Measurements from ENCODE around the gene PHAF1.
A peak's percentile ranks its signal among the peaks of the same experiment; 100 is the strongest.
"Not testable (repeated sequence)": the region's sequence is repeated elsewhere in the genome, so short reads cannot be mapped to it uniquely, and the experiment has no call there.

Gene PHAF1

GRCh38 chr16:67104845-67105244 lies 4.9 kb upstream of the PHAF1 start:
- no peak for DNase-seq

- no peak for DNase-seq
Measured at GRCh38 chr16:67105246-67105645, 4.5 kb upstream of the PHAF1 start.

- peak in 1 of 56 donors; percentile 13 for DNase-seq
Measured at GRCh38 chr16:67105881-67106280, 3.9 kb upstream of the PHAF1 start.

GRCh38 chr16:67108489-67108888 lies 1.3 kb upstream of the PHAF1 start:
- DNase-seq: no peak

GRCh38 chr16:67108931-67109406 lies 772 bp upstream of the PHAF1 start:
- no peak for DNase-seq

GRCh38 chr16:67111951-67112444 lies 2.3 kb downstream of the PHAF1 start:
- no peak for DNase-seq

- DNase-seq: no peak
Measured at GRCh38 chr16:67112591-67113399, 3.1 kb downstream of the PHAF1 start.

- DNase-seq: no peak
Measured at GRCh38 chr16:67114793-67115192, 5.1 kb downstream of the PHAF1 start.

GRCh38 chr16:67115639-67116038 lies 5.9 kb downstream of the PHAF1 start:
- no peak for DNase-seq

GRCh38 chr16:67116388-67117311 lies 6.9 kb downstream of the PHAF1 start:
- peak in 7 of 56 donors; percentile 3 to 33 (median 15) for DNase-seq

- DNase-seq: no peak
Measured at GRCh38 chr16:67117716-67118115, 8.0 kb downstream of the PHAF1 start.

- no peak for DNase-seq
Measured at GRCh38 chr16:67120025-67120424, 10.3 kb downstream of the PHAF1 start.

GRCh38 chr16:67122799-67123198 lies 13.1 kb downstream of the PHAF1 start:
- DNase-seq: not testable (repeated sequence)

- no peak for DNase-seq
Measured at GRCh38 chr16:67128417-67128816, 18.7 kb downstream of the PHAF1 start.

- no peak for DNase-seq
Measured at GRCh38 chr16:67128887-67129286, 19.1 kb downstream of the PHAF1 start.

- DNase-seq: peak in 11 of 56 donors; percentile 19 to 49 (median 27)
Measured at GRCh38 chr16:67129422-67129821, 19.7 kb downstream of the PHAF1 start.

- DNase-seq: no peak
Measured at GRCh38 chr16:67137605-67138004, 27.9 kb downstream of the PHAF1 start.

GRCh38 chr16:67141391-67141790 lies 31.6 kb downstream of the PHAF1 start:
- DNase-seq: peak in 1 of 56 donors; percentile 13

- DNase-seq: no peak
Measured at GRCh38 chr16:67142342-67142741, 32.6 kb downstream of the PHAF1 start.

GRCh38 chr16:67144943-67145342 lies 35.2 kb downstream of the PHAF1 start:
- no peak for DNase-seq

- DNase-seq: no peak
Measured at GRCh38 chr16:67145746-67146145, 36.0 kb downstream of the PHAF1 start.
